ENCODE results near the gene SKAP1.

The SKAP1 gene

GRCh38 chr17:48326310-48326709 lies 103.7 kb downstream of the SKAP1 start:
- DNase-seq (ENCODE audit: low read depth): no peak
- TF ChIP-seq, protein P1, sequence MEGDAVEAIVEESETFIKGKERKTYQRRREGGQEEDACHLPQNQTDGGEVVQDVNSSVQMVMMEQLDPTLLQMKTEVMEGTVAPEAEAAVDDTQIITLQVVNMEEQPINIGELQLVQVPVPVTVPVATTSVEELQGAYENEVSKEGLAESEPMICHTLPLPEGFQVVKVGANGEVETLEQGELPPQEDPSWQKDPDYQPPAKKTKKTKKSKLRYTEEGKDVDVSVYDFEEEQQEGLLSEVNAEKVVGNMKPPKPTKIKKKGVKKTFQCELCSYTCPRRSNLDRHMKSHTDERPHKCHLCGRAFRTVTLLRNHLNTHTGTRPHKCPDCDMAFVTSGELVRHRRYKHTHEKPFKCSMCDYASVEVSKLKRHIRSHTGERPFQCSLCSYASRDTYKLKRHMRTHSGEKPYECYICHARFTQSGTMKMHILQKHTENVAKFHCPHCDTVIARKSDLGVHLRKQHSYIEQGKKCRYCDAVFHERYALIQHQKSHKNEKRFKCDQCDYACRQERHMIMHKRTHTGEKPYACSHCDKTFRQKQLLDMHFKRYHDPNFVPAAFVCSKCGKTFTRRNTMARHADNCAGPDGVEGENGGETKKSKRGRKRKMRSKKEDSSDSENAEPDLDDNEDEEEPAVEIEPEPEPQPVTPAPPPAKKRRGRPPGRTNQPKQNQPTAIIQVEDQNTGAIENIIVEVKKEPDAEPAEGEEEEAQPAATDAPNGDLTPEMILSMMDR (conservative IDR thresholded peaks at IDR 0.05; ENCODE audit: low read length): no peak
- H3K4me3 ChIP-seq (ENCODE audit: low read length): no peak overlapping the region

DNA sequence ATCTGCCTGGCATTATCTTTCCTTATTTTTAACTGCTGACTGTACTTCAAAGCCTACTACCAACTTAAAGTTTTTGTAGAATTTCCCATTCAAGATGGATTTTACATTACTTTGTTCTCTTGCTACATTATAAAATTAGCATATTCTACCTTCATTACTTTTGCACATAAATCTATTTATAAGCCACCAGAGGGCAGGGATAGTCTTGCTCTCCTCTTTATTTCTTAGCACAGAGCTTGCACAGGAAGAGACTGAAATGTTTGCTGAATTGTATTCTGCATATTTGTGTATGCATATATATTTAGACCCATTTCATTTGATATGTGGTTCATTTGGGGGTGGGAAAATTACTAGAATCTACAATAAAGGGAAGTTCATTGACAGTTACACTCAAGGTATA lies 108.0 kb downstream of the SKAP1 start:
- H3K4me3 ChIP-seq (ENCODE audit: low read length): no peak overlapping the region
- TF ChIP-seq, protein P1 (conservative IDR thresholded peaks at IDR 0.05; ENCODE audit: low read length): peak; percentile 38
- peak; percentile 40 for DNase-seq (ENCODE audit: low read depth)

DNA sequence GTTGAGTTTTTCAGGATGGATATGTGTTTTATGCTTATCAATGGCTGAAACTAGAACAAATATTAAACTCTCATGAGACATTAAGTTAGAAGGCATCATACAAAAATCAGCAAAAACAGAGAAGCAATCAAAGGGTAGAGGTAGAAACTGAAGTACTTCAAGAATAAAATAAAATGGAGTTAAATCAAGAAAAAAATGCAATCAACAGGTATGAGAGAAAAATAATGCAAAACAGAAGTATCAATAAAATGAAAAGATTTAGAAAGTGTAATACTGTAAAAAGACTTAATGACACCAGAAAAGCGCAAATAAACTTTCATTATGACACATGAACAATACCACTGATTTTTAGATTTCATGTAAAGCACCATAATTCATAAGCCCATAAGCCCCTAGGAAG lies 112.3 kb downstream of the SKAP1 start:
- DNase-seq (ENCODE audit: low read depth): no peak
- TF ChIP-seq, protein P1 (conservative IDR thresholded peaks at IDR 0.05; ENCODE audit: low read length): no peak
- H3K4me3 ChIP-seq (ENCODE audit: low read length): no peak overlapping the region

- no peak for DNase-seq (ENCODE audit: low read depth)
- no peak overlapping the region for H3K4me3 ChIP-seq (ENCODE audit: low read length)
- TF ChIP-seq, protein P1 (conservative IDR thresholded peaks at IDR 0.05; ENCODE audit: low read length): no peak
These were observed 115.3 kb downstream of the SKAP1 start for GRCh38 chr17:48314716-48315115.

DNA sequence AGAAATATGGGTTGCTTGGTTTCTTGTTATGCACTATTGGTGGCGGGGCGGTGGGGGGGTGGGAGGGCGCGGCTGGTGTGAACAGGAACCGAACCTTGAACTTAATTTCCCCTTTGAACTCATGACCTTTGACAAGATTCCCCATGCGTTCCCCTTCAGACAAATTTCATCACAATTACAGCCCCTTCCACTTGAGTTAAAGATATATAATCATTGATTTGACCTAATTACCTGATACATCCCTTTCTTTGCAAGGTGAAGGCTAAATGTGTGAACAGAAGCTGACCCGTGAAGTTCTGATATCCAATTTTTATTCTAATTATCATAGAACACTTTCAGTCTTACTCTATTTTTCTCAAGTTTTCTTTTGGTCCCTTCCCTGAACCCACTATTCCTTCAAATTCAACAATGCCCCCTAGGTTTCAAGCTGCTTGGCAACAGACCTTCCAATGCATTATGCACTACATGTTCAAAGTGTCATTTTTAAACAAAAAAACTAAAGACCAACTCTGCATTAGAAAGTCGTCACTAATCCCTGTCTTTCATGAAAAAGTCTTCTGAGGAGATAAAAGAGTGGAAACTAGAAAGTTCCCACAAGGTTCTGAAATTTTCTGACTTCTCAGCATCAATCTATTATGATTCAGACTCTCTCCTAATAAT lies 116.8 kb downstream of the SKAP1 start:
- no peak for DNase-seq (ENCODE audit: low read depth)
- TF ChIP-seq, protein P1 (conservative IDR thresholded peaks at IDR 0.05; ENCODE audit: low read length): no peak
- no peak overlapping the region for H3K4me3 ChIP-seq (ENCODE audit: low read length)

- no peak overlapping the region for H3K4me3 ChIP-seq (ENCODE audit: low read length)
- DNase-seq (ENCODE audit: low read depth): no peak
- TF ChIP-seq, protein P1 (conservative IDR thresholded peaks at IDR 0.05; ENCODE audit: low read length): no peak
These were observed 118.7 kb downstream of the SKAP1 start for GRCh38 chr17:48311324-48311723.

GRCh38 chr17:48310748-48311213 lies 119.2 kb downstream of the SKAP1 start:
- no peak overlapping the region for H3K4me3 ChIP-seq (ENCODE audit: low read length)
- no peak for DNase-seq (ENCODE audit: low read depth)
- TF ChIP-seq, protein P1 (conservative IDR thresholded peaks at IDR 0.05; ENCODE audit: low read length): no peak
